HepG2 (cell line): Measurements from ENCODE around the gene SETD1A. TPM values are rescaled to one million over a fixed set of nuclear protein-coding genes. Genes with fewer than 3 reads are reported as not detected.

ENCODE experiments used
- ARHGAP35 ChIP-seq: sonication (generic); formaldehyde crosslinking; IDR thresholded peaks from 2 replicates; pipeline ENCODE4 v1.9.0; 2022; ENCODE audit warnings: mild to moderate bottlenecking, inconsistent platforms, moderate library complexity, missing genetic modification reagents, borderline replicate concordance
- ASH2L ChIP-seq: fragments of 300-600, 200-600 bp; sonication (generic); IDR thresholded peaks from 2 replicates; pipeline ENCODE4 v1.7.0; 2017; ENCODE audit warnings: low read depth, mild to moderate bottlenecking, moderate library complexity, mixed read lengths, low read length; ENCODE audit not compliant: insufficient read length
- ATM ChIP-seq: fragments of 450-650 bp; IDR thresholded peaks from 2 replicates; pipeline ENCODE4 v1.7.1; 2017; ENCODE audit warnings: mild to moderate bottlenecking, borderline replicate concordance
- CC2D1A ChIP-seq: sonication (generic); formaldehyde crosslinking; IDR thresholded peaks from 2 replicates; pipeline ENCODE4 v1.8.1; 2023; ENCODE audit warnings: mild to moderate bottlenecking, missing genetic modification reagents
- EED ChIP-seq: sonication (generic); formaldehyde crosslinking; IDR thresholded peaks from 2 replicates; pipeline ENCODE4 v1.5.0; 2020; ENCODE audit warnings: mild to moderate bottlenecking, missing genetic modification reagents
- GTF2F1 ChIP-seq: fragments of 150-350 bp; IDR thresholded peaks from 2 replicates; pipeline ENCODE4 v1.6.1; 2014; ENCODE audit warnings: low read length
- HDAC2 ChIP-seq: sonication (generic); formaldehyde crosslinking; IDR thresholded peaks from 2 replicates; pipeline ENCODE4 v1.4.0; 2020; ENCODE audit warnings: missing genetic modification reagents
- HMGA1 ChIP-seq: sonication (generic); formaldehyde crosslinking; conservative IDR thresholded peaks from 2 replicates; pipeline ENCODE4 v1.4.0; 2020; ENCODE audit warnings: missing genetic modification reagents
- HNRNPL ChIP-seq: fragments of 200-400 bp; formaldehyde crosslinking; IDR thresholded peaks from 2 replicates; pipeline ENCODE4 v1.6.1; 2017; ENCODE audit warnings: mild to moderate bottlenecking, low read depth, low read length
- ISX ChIP-seq: sonication (generic); formaldehyde crosslinking; conservative IDR thresholded peaks from 2 replicates; pipeline ENCODE4 v1.5.0; 2020; ENCODE audit warnings: missing genetic modification reagents
- KDM6A ChIP-seq: IDR thresholded peaks from 2 replicates; pipeline ENCODE4 v1.6.1; 2016; ENCODE audit warnings: low read depth
- KLF12 ChIP-seq: sonication (generic); formaldehyde crosslinking; IDR thresholded peaks from 2 replicates; pipeline ENCODE4 v1.4.0; 2020; ENCODE audit warnings: missing genetic modification reagents, borderline replicate concordance
- NCOA5 ChIP-seq: sonication (generic); formaldehyde crosslinking; IDR thresholded peaks from 2 replicates; pipeline ENCODE4 v1.4.0; 2020; ENCODE audit warnings: missing genetic modification reagents
- NFATC3 ChIP-seq: sonication (generic); formaldehyde crosslinking; IDR thresholded peaks from 2 replicates; pipeline ENCODE4 v1.5.1; 2020; ENCODE audit warnings: mild to moderate bottlenecking, missing genetic modification reagents
- NFIC ChIP-seq: IDR thresholded peaks from 2 replicates; pipeline ENCODE4 v1.6.1; 2012; ENCODE audit warnings: mild to moderate bottlenecking, low read length, inconsistent platforms
- REXO4 ChIP-seq: sonication (generic); formaldehyde crosslinking; IDR thresholded peaks from 2 replicates; pipeline ENCODE4 v1.8.0; 2022; ENCODE audit warnings: missing genetic modification reagents, mild to moderate bottlenecking, borderline replicate concordance
- ZBTB3 ChIP-seq: sonication (generic); formaldehyde crosslinking; IDR thresholded peaks from 2 replicates; pipeline ENCODE4 v1.4.0; 2020; ENCODE audit warnings: low read depth, mild to moderate bottlenecking, moderate library complexity, missing genetic modification reagents, borderline replicate concordance
- ZFP82 ChIP-seq: sonication (generic); formaldehyde crosslinking; IDR thresholded peaks from 2 replicates; pipeline ENCODE4 v1.5.1; 2020; ENCODE audit warnings: mild to moderate bottlenecking, missing genetic modification reagents, borderline replicate concordance
- ZMAT3 ChIP-seq: sonication (generic); formaldehyde crosslinking; conservative IDR thresholded peaks from 2 replicates; pipeline ENCODE4 v1.7.0; 2021; ENCODE audit warnings: missing genetic modification reagents
- ZNF224 ChIP-seq: sonication (generic); formaldehyde crosslinking; IDR thresholded peaks from 2 replicates; pipeline ENCODE4 v1.5.0; 2020; ENCODE audit warnings: mild to moderate bottlenecking, missing genetic modification reagents
- ZNF260 ChIP-seq: sonication (generic); formaldehyde crosslinking; IDR thresholded peaks from 2 replicates; pipeline ENCODE4 v1.4.0; 2020; ENCODE audit warnings: missing genetic modification reagents, low read depth, mild to moderate bottlenecking, borderline replicate concordance
- ZNF282 ChIP-seq: fragments of 450-650 bp; IDR thresholded peaks from 2 replicates; pipeline ENCODE4 v1.6.1; 2018; ENCODE audit not compliant: partially characterized antibody
- ZNF546 ChIP-seq: sonication (generic); formaldehyde crosslinking; conservative IDR thresholded peaks from 2 replicates; pipeline ENCODE4 v1.8.1; 2023; ENCODE audit warnings: mild to moderate bottlenecking, missing genetic modification reagents
- ZNF563 ChIP-seq: sonication (generic); formaldehyde crosslinking; IDR thresholded peaks from 2 replicates; pipeline ENCODE4 v1.8.0; 2022; ENCODE audit warnings: mild to moderate bottlenecking, moderate library complexity, missing genetic modification reagents
- ZNF7 ChIP-seq: IDR thresholded peaks from 2 replicates; pipeline ENCODE4 v1.6.1; 2016; ENCODE audit warnings: missing biosample characterization, missing genetic modification reagents
- polyA plus RNA-seq, 8 experiments: library from polyadenylated mRNA; depleted of rRNA in 3 of 8; stranded (reverse) in 7 of 8; unstranded in 1 of 8; fragments of >200 nt; fragmentation: Illumina TruSeq in 4 of 8; extraction: Trizol in 4 of 8; gene quantifications; 2 replicates each; pipeline versions ENCODE4 v1.2.1 to v1.2.3, GENCODE V29; 2011 to 2016; ENCODE audit warnings: low read depth in 4 of 8, missing spikeins in 1 of 8, mixed read lengths in 1 of 8; ENCODE audit not compliant: insufficient read depth in 1 of 8
- total RNA-seq, 5 experiments: library from RNA; depleted of rRNA; stranded (reverse); fragments of >200 nt; fragmentation: Illumina TruSeq; extraction: Trizol; gene quantifications; 2 replicates each; pipeline ENCODE4 v1.2.3, GENCODE V29; 2016; ENCODE audit warnings: low read depth in 1 of 5
- TF ChIP-seq, protein P1 (sequence below): sonication (generic); formaldehyde crosslinking; IDR thresholded peaks from 2 replicates; pipeline ENCODE4 v1.8.0; 2022; ENCODE audit warnings: missing genetic modification reagents, low read depth, mild to moderate bottlenecking, borderline replicate concordance
- TF ChIP-seq, protein P2 (sequence below): sonication (generic); formaldehyde crosslinking; IDR thresholded peaks from 2 replicates; pipeline ENCODE4 v1.4.0; 2020; ENCODE audit warnings: mild to moderate bottlenecking, missing genetic modification reagents
- TF ChIP-seq, protein P3 (sequence below): sonication (generic); formaldehyde crosslinking; IDR thresholded peaks from 2 replicates; pipeline ENCODE4 v1.5.1; 2020; ENCODE audit warnings: mild to moderate bottlenecking, missing genetic modification reagents

Gene SETD1A
- total and polyA plus RNA-seq, 2 of the 13 experiments (the other 11 are each of a cell fraction or from before 2014, with no cell fraction given): 3.8 to 5.6 TPM

DNA sequence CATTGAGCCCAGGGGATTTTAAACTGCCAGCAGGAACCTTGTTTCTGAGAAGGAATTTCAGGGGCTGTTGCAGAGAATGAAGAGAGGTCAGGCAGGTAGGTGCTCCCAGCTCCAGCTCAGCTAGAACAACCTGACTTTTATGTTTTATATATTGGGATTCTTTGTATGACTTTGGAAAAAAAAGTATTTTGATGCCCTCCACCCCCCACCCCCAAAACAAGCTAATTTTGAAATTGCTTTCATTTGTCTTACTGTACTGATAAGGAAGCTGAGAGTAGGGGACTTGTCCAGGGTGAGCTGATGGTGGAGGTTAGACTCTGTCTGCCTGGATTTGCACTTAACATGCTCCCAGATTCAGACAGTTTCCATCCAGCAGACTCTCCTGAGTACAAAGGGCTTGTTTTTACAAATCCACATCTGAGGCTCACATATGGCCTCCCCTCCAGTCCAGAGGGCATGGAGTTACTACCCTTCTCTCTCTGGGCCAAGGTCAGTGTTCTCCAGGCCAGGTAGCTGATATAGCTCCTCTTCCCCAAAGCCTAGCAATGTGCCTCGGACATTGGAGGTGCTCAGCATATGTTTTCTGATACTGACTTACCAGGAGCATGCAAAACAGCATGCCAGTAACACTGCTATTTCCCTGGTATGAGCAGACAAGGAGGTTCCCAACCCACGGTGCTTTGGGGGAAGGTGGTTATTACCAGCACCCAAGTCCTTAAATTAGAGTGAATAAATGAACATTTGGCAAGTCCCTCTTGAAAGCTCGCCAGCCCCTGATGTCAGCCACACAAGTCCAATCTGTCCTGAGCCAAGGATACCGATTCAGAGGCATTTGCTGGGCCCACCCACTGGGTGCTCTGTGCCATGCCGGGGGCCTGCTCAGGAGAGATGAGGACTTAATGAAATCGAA is 41.6 kb downstream of the SETD1A start (continued):
- TF ChIP-seq, protein P1, sequence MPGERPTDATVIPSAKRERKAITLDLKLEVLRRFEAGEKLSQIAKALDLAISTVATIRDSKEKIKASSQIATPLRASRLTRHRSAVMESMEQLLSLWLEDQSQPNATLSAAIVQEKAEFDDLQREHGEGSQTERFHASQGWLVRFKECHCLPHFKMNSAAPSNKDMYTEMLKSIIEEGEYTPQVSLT (CRISPR knock-in tag): no peak
- TF ChIP-seq KDM6A: peak; percentile 66
- TF ChIP-seq ZNF282: no peak
- no peak; the same call in 1 of the 2 replicates for TF ChIP-seq KLF12 (CRISPR knock-in tag)
- no peak; the same call in 1 of the 2 replicates for TF ChIP-seq ZNF563
- no peak for TF ChIP-seq NFATC3 (CRISPR knock-in tag)
- no peak for TF ChIP-seq ZNF546 (CRISPR knock-in tag)
- TF ChIP-seq, protein P2, sequence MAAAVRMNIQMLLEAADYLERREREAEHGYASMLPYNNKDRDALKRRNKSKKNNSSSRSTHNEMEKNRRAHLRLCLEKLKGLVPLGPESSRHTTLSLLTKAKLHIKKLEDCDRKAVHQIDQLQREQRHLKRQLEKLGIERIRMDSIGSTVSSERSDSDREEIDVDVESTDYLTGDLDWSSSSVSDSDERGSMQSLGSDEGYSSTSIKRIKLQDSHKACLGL: no peak
- no peak for TF ChIP-seq EED (CRISPR knock-in tag)
- peak; percentile 42 for TF ChIP-seq ZFP82 (CRISPR knock-in tag)
- peak; percentile 86 for TF ChIP-seq HDAC2 (CRISPR knock-in tag)
- TF ChIP-seq, protein P3, sequence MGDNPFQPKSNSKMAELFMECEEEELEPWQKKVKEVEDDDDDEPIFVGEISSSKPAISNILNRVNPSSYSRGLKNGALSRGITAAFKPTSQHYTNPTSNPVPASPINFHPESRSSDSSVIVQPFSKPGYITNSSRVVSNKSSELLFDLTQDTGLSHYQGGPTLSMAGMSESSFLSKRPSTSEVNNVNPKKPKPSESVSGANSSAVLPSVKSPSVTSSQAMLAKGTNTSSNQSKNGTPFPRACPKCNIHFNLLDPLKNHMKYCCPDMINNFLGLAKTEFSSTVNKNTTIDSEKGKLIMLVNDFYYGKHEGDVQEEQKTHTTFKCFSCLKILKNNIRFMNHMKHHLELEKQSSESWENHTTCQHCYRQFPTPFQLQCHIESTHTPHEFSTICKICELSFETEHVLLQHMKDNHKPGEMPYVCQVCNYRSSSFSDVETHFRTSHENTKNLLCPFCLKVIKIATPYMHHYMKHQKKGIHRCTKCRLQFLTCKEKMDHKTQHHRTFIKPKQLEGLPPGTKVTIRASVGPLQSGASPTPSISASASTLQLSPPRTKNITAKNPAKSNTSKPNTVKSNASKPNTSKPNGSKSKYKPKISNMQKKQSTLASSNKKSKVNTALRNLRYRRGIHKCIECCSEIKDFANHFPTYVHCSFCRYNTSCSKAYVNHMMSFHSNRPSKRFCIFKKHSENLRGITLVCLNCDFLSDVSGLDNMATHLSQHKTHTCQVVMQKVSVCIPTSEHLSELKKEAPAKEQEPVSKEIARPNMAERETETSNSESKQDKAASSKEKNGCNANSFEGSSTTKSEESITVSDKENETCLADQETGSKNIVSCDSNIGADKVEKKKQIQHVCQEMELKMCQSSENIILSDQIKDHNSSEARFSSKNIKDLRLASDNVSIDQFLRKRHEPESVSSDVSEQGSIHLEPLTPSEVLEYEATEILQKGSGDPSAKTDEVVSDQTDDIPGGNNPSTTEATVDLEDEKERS: no peak
- TF ChIP-seq CC2D1A (CRISPR knock-in tag): no peak
- TF ChIP-seq ARHGAP35: no peak
- no peak for TF ChIP-seq HMGA1 (CRISPR knock-in tag)
- 0 out of 2 replicates have a peak, but pooled peaks have one; percentile 75 for TF ChIP-seq ZBTB3
- TF ChIP-seq ASH2L: no peak
- TF ChIP-seq NCOA5 (CRISPR knock-in tag): no peak
- TF ChIP-seq GTF2F1: no peak
- TF ChIP-seq ZNF7 (CRISPR knock-in tag): 0 out of 2 replicates have a peak, but pooled peaks have one; percentile 38
- TF ChIP-seq HNRNPL: no peak
- TF ChIP-seq ZNF260: no peak
- no peak for TF ChIP-seq ZNF224
- no peak for TF ChIP-seq ZMAT3 (CRISPR knock-in tag)
- TF ChIP-seq REXO4: no peak
- TF ChIP-seq NFIC: no peak; the same call in 1 of the 2 replicates
- no peak for TF ChIP-seq ISX (CRISPR knock-in tag)
- TF ChIP-seq ATM: no peak
